Measurements from ENCODE around the gene ATP10A. TPM values are rescaled to one million over a fixed set of nuclear protein-coding genes. Genes with fewer than 3 reads are reported as not detected.

Gene ATP10A
- total and polyA plus RNA-seq, 2 of the 8 experiments (the other 6 are each of a cell fraction or from before 2014, with no cell fraction given): 2.0 to 2.8 TPM

GRCh38 chr15:25640381-25640780 lies 222.7 kb downstream of the ATP10A start:
- Histone ChIP-seq H3K4ac (replicated peaks; ENCODE audit: insufficient read length, low read depth, low read length) (no peak overlapping the region), H2BK12ac (ENCODE audit: low read depth, low read length) (no peak overlapping the region), H3K27ac (ENCODE audit: low read depth, low read length) (no peak overlapping the region), H3K4me3 (ENCODE audit: extremely low read depth in 1 of 4, insufficient read depth in 2 of 4, low read depth in 3 of 4, low read length in 4 of 4) (no peak overlapping the region), H4K20me1 (replicated peaks in 1 of 2; ENCODE audit: control insufficient read depth in 1 of 2, insufficient read depth in 2 of 2, low read length in 2 of 2) (peaks cover 0 to 2% of the 10 kb centered on the region in 2 experiments), H3K4me2 (ENCODE audit: insufficient read depth in 1 of 2, low read depth in 2 of 2, low read length in 2 of 2) (no peak overlapping the region), H4K91ac (replicated peaks; ENCODE audit: insufficient read length, low read length) (no peak overlapping the region), H2AFZ (ENCODE audit: low read length) (no peak overlapping the region), H4K5ac (ENCODE audit: insufficient read length, low read depth, low read length) (no peak overlapping the region), H3K23me2 (ENCODE audit: low read depth, low read length) (0 out of 2 replicates have a peak, but pooled peaks cover 2% of the 10 kb centered on the region), H3K36me3 (ENCODE audit: control insufficient read depth in 2 of 4, insufficient read depth in 4 of 4, low read length in 3 of 4) (no peaks in the 10 kb centered on the region), H3K79me2 (ENCODE audit: control insufficient read depth in 1 of 2, insufficient read depth in 2 of 2, low read length in 2 of 2) (no peaks in the 10 kb centered on the region), H2BK20ac (ENCODE audit: low read length) (no peak overlapping the region), H3K9me3 (ENCODE audit: insufficient read depth in 2 of 2, low read depth in 1 of 2, low read length in 1 of 2) (no peaks in the 10 kb centered on the region), H2BK120ac (replicated peaks; ENCODE audit: low read depth, low read length) (no peak overlapping the region), H4K8ac (ENCODE audit: extremely low read depth, insufficient read depth, low read length) (no peak overlapping the region), H3K27me3 (replicated peaks in 1 of 4; ENCODE audit: control insufficient read depth in 3 of 4, extremely low read depth in 1 of 4, insufficient read depth in 3 of 4, low read length in 3 of 4) (peaks cover 31 to 67% (median 60%) of the 10 kb centered on the region in 4 experiments), H3K9ac (replicated peaks in 1 of 4; ENCODE audit: extremely low read depth in 1 of 4, low read depth in 3 of 4, low read length in 3 of 4) (no peak overlapping the region), H2BK5ac (ENCODE audit: low read depth, low read length) (no peak overlapping the region), H3K14ac (ENCODE audit: insufficient read length) (no peak overlapping the region), H2AK5ac (ENCODE audit: low read depth, low read length) (no peak overlapping the region), H3K79me1 (ENCODE audit: low read depth, low read length) (no peaks in the 10 kb centered on the region), H3K18ac (ENCODE audit: extremely low read depth, low read length) (no peak overlapping the region), H2BK15ac (ENCODE audit: low read length) (no peak overlapping the region), H3K23ac (ENCODE audit: insufficient read length) (no peak overlapping the region), H3K56ac (replicated peaks; ENCODE audit: insufficient read length, low read depth, low read length) (no peak overlapping the region), H3K4me1 (replicated peaks in 1 of 4; ENCODE audit: control insufficient read depth in 3 of 4, insufficient read depth in 4 of 4, low read length in 3 of 4) (peaks cover 0 to 18% (median 8%) of the 10 kb centered on the region in 4 experiments)
- DNase-seq (ENCODE audit: low read depth in 1 of 2, low spot score in 2 of 2) (no peak), FAIRE-seq (no peak)
- POLR2A ChIA-PET (ENCODE audit: partially characterized antibody): no interaction called here
- WGBS, 2 experiments (ENCODE audit: extremely low coverage in 1 of 2, insufficient coverage in 1 of 2, insufficient read length in 1 of 2, insufficient replicate concordance in 2 of 2, low coverage in 1 of 2, low lambda C conversion rate in 2 of 2, missing lambda C conversion rate in 1 of 2): 90% methylated on average over 5 of the region's 5 CpGs; no CpG with 5 or more reads in 1 of the 2 experiments
- CTCF ChIA-PET (ENCODE audit: partially characterized antibody): interaction anchor here (0.9 to 2.2 kb wide), 5 partner anchors 8 to 52 kb away, joined by 3 to 8 read pairs (median 5); no protein-coding TSS in a partner anchor
- TF ChIP-seq RAD21 (IDR thresholded peaks at IDR 0.05 in 1 of 2, conservative IDR thresholded peaks at IDR 0.05 in 1 of 2; ENCODE audit: low read depth in 2 of 2, low read length in 2 of 2) (no peak), POLR2A (IDR thresholded peaks at IDR 0.05; ENCODE audit: control extremely low read depth in 1 of 2, low read depth in 2 of 2, low read length in 2 of 2) (no peak), BACH1 (IDR thresholded peaks at IDR 0.05; ENCODE audit: low read length) (no peak), TEAD4 (IDR thresholded peaks at IDR 0.05; ENCODE audit: low read depth, low read length) (no peak), ASH2L (IDR thresholded peaks at IDR 0.05; ENCODE audit: low read length) (no peak), PHF8 (conservative IDR thresholded peaks at IDR 0.05; ENCODE audit: low read depth, low read length) (no peak)

Measured in H1 (cell line).